Neural progenitor cell (in vitro differentiated cells): ENCODE results near the gene SMPX.

Experiments used
- CTCF ChIP-seq: fragments of 200-600 bp; sonication (generic); IDR thresholded peaks from 2 replicates; pipeline ENCODE4 v1.5.1; 2017; ENCODE audit warnings: antibody characterized with exemption, mild to moderate bottlenecking
- EZH2 ChIP-seq: fragments of 200-600 bp; sonication (generic); IDR thresholded peaks from 2 replicates; pipeline ENCODE4 v1.6.1; 2017; ENCODE audit warnings: antibody characterized with exemption, mild to moderate bottlenecking, moderate library complexity
- EZH2phosphoT487 ChIP-seq: fragments of 200-600 bp; sonication (generic); IDR thresholded peaks from 2 replicates; pipeline ENCODE4 v1.6.1; 2017; ENCODE audit warnings: antibody characterized with exemption

- TF ChIP-seq CTCF, result no peak
- TF ChIP-seq EZH2, result no peak
- no peak for TF ChIP-seq EZH2phosphoT487
Observed at GRCh38 chrX:21734175-21734574, 23.7 kb downstream of the SMPX start.
